Progenitor cell of endocrine pancreas (in vitro differentiated cells): ENCODE results near the gene EWSR1. TPM values are rescaled to one million over a fixed set of nuclear protein-coding genes. Genes with fewer than 3 reads are reported as not detected.

Experiments used
- DNase-seq: peaks from one replicate; pipeline ENCODE4 v3.0.0; 2021; ENCODE audit warnings: low spot score; ENCODE audit not compliant: unreplicated experiment
- H3K27ac Mint-ChIP-seq: 2 replicates; pipeline ENCODE4 v1.8.0; 2021; ENCODE audit warnings: mild to moderate bottlenecking, moderate library complexity, mixed read lengths
- H3K27me3 Mint-ChIP-seq: 2 replicates; pipeline ENCODE4 v1.8.0; 2021; ENCODE audit warnings: mixed read lengths
- H3K36me3 Mint-ChIP-seq: 2 replicates; pipeline ENCODE4 v1.8.0; 2022; ENCODE audit warnings: mixed read lengths; ENCODE audit not compliant: insufficient read depth
- H3K4me1 Mint-ChIP-seq: 2 replicates; pipeline ENCODE4 v1.8.0; 2021; ENCODE audit warnings: low read depth, mixed read lengths
- H3K4me3 Mint-ChIP-seq: 2 replicates; pipeline ENCODE4 v1.8.0; 2021; ENCODE audit warnings: low read depth, mild to moderate bottlenecking, moderate library complexity, mixed read lengths
- H3K9me3 Mint-ChIP-seq: 2 replicates; pipeline ENCODE4 v1.8.0; 2021; ENCODE audit warnings: low read depth, mixed read lengths
- total RNA-seq: library from RNA; stranded (reverse); gene quantifications from 2 replicates; pipeline ENCODE4 v1.2.1, GENCODE V29; 2021
- TF ChIP-seq, protein P1 (sequence below): fragments of 200-600 bp; sonication (generic); IDR thresholded peaks from one replicate; pipeline ENCODE4 v1.5.0; 2021; ENCODE audit warnings: antibody characterized with exemption, mild to moderate bottlenecking; ENCODE audit not compliant: unreplicated experiment

Gene EWSR1
- total RNA-seq, 1 donor from 2014 or later: 442 TPM

GRCh38 chr22:29331658-29332300 is 63.7 kb downstream of the EWSR1 start:
- Mint-ChIP-seq H3K27me3 (no peaks in the 10 kb centered on the region), H3K4me3 (no peak overlapping the region), H3K27ac (no peak overlapping the region), H3K4me1 (no peaks in the 10 kb centered on the region), H3K9me3 (no peaks in the 10 kb centered on the region), H3K36me3 (peaks cover 16% of the 10 kb centered on the region)
- TF ChIP-seq, protein P1, sequence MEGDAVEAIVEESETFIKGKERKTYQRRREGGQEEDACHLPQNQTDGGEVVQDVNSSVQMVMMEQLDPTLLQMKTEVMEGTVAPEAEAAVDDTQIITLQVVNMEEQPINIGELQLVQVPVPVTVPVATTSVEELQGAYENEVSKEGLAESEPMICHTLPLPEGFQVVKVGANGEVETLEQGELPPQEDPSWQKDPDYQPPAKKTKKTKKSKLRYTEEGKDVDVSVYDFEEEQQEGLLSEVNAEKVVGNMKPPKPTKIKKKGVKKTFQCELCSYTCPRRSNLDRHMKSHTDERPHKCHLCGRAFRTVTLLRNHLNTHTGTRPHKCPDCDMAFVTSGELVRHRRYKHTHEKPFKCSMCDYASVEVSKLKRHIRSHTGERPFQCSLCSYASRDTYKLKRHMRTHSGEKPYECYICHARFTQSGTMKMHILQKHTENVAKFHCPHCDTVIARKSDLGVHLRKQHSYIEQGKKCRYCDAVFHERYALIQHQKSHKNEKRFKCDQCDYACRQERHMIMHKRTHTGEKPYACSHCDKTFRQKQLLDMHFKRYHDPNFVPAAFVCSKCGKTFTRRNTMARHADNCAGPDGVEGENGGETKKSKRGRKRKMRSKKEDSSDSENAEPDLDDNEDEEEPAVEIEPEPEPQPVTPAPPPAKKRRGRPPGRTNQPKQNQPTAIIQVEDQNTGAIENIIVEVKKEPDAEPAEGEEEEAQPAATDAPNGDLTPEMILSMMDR: no peak
- DNase-seq: no peak

- H3K27ac Mint-ChIP-seq: no peak overlapping the region
- H3K36me3 Mint-ChIP-seq: peaks cover 19% of the 10 kb centered on the region
- H3K4me3 Mint-ChIP-seq: no peak overlapping the region
- TF ChIP-seq, protein P1: no peak
- H3K9me3 Mint-ChIP-seq: no peaks in the 10 kb centered on the region
- no peak for DNase-seq
- H3K4me1 Mint-ChIP-seq: no peaks in the 10 kb centered on the region
- no peaks in the 10 kb centered on the region for H3K27me3 Mint-ChIP-seq
Observed at GRCh38 chr22:29332886-29333496, 64.9 kb downstream of the EWSR1 start.

- Mint-ChIP-seq H3K27me3 (no peaks in the 10 kb centered on the region), H3K27ac (no peak overlapping the region), H3K4me3 (no peak overlapping the region), H3K9me3 (no peaks in the 10 kb centered on the region), H3K36me3 (peaks cover 22% of the 10 kb centered on the region), H3K4me1 (no peaks in the 10 kb centered on the region)
- no peak for DNase-seq
- TF ChIP-seq, protein P1: no peak
Observed at GRCh38 chr22:29334148-29334547, 66.1 kb downstream of the EWSR1 start.

- Mint-ChIP-seq H3K36me3 (peaks cover 24% of the 10 kb centered on the region), H3K9me3 (no peaks in the 10 kb centered on the region)
- TF ChIP-seq, protein P1: no peak
Observed at GRCh38 chr22:29334696-29335344, 66.8 kb downstream of the EWSR1 start.

DNA sequence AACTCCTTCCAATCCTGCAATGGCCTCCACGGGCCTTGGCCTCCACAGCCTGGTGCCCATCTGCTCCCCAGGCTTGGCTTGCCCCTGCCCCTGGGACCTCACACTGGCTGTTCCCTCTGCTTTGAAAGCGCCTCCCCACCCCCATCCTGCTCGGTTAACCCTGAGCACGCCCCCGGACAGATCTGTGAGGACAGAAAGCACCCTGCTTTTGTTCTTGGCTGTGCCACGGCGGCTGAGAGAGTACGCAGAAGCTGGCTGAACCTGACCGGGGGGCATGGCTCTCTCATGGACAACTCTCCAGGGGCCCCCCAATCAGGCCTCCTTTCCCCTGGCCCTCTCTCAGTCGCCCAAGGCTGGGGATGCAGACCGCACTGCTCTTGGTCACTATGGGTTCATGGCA is 67.6 kb downstream of the EWSR1 start:
- TF ChIP-seq, protein P1: no peak
- Mint-ChIP-seq H3K27me3 (no peaks in the 10 kb centered on the region), H3K27ac (no peak overlapping the region), H3K9me3 (no peaks in the 10 kb centered on the region), H3K36me3 (peaks cover 24% of the 10 kb centered on the region), H3K4me3 (no peak overlapping the region), H3K4me1 (no peaks in the 10 kb centered on the region)
- no peak for DNase-seq

More at GRCh38 chr22:29334696-29335344, 66.8 kb downstream of the EWSR1 start:
- Mint-ChIP-seq H3K27me3 (no peaks in the 10 kb centered on the region), H3K4me1 (no peaks in the 10 kb centered on the region), H3K4me3 (no peak overlapping the region), H3K27ac (no peak overlapping the region)
- no peak for DNase-seq
